Measurements from ENCODE around the gene ZNRF4.

GRCh38 chr19:5439452-5439851, 15.8 kb upstream of the ZNRF4 start:
- TF ChIP-seq EZH2 (IDR thresholded peaks at IDR 0.05; ENCODE audit: borderline replicate concordance, low read length), result no peak
- TF ChIP-seq CTCF (IDR thresholded peaks at IDR 0.05; ENCODE audit: low read length), result no peak
